HG03108 (cell line): ENCODE measurements around the gene PCK2.

Source experiments
- ATAC-seq: cut with Tn5 transposase; IDR thresholded peaks from one replicate; pipeline ENCODE4 v1.9.1; 2021; ENCODE audit warnings: moderate library complexity; ENCODE audit not compliant: unreplicated experiment

PCK2 gene

GRCh38 chr14:24150567-24150966, 56.5 kb downstream of the PCK2 start:
- no peak for ATAC-seq

GRCh38 chr14:24150993-24151392, 56.9 kb downstream of the PCK2 start:
- ATAC-seq = no peak

- ATAC-seq = no peak
Measured at GRCh38 chr14:24151404-24152080, 57.4 kb downstream of the PCK2 start.
